OCI-LY7 (cell line): Measurements from ENCODE around the gene ATG4B. TPM values are rescaled to one million over a fixed set of nuclear protein-coding genes. Genes with fewer than 3 reads are reported as not detected.

Source experiments
- BruUV-seq: library from RNA; stranded (reverse); fragments of 400-500 nt; replicated peaks from 2 replicates; lab custom pipeline; 2021; lab: Mats Ljungman, UMichigan
- CTCF ChIA-PET: fragments of 300-600 bp; sonication (Branson Sonifier 250); formaldehyde crosslinking; loops from one replicate; lab custom pipeline; 2022; ENCODE audit warnings: antibody characterized with exemption; ENCODE audit not compliant: unreplicated experiment; lab: Charles Lee
- POLR2A ChIA-PET: fragments of 300-600 bp; sonication (Branson Sonifier 250); formaldehyde crosslinking; loops from one replicate; lab custom pipeline; 2022; ENCODE audit warnings: antibody characterized with exemption; lab: Charles Lee
- DNase-seq: peaks from one replicate; pipeline ENCODE4 v3.0.0-alpha.2; 2015; ENCODE audit warnings: low spot score
- H2AFZ ChIP-seq: fragments of 200-600 bp; sonication (generic), shearing (Covaris generic); 2 replicates; pipeline ENCODE4 v1.6.1; 2014; ENCODE audit warnings: mild to moderate bottlenecking, antibody characterized with exemption, low read length, moderate library complexity
- H3K27ac ChIP-seq: fragments of 200-600 bp; sonication (generic); 2 replicates; pipeline ENCODE4 v1.5.1; 2014; ENCODE audit warnings: mixed run types, low read depth, mild to moderate bottlenecking, moderate library complexity, low read length, inconsistent platforms; ENCODE audit not compliant: poor library complexity, severe bottlenecking
- H3K36me3 ChIP-seq: fragments of 200-600 bp; sonication (generic); 2 replicates; pipeline ENCODE4 v1.6.1; 2014; ENCODE audit warnings: mild to moderate bottlenecking, antibody characterized with exemption, low read length, moderate library complexity, mixed read lengths; ENCODE audit not compliant: insufficient read depth
- H3K4me1 ChIP-seq: fragments of 200-600 bp; sonication (generic); 2 replicates; pipeline ENCODE4 v1.5.1; 2014; ENCODE audit warnings: mild to moderate bottlenecking, low read length; ENCODE audit not compliant: insufficient read depth, poor library complexity, severe bottlenecking
- H3K4me2 ChIP-seq: fragments of 200-600 bp; sonication (generic); 2 replicates; pipeline ENCODE4 v1.6.1; 2014; ENCODE audit warnings: mild to moderate bottlenecking, low read length
- H3K4me3 ChIP-seq: fragments of 200-600 bp; sonication (generic); 2 replicates; pipeline ENCODE4 v1.5.1; 2014; ENCODE audit warnings: mild to moderate bottlenecking, low read depth, low read length; ENCODE audit not compliant: poor library complexity, severe bottlenecking
- H3K79me2 ChIP-seq: fragments of 200-600 bp; sonication (generic); 2 replicates; pipeline ENCODE4 v1.6.1; 2016; ENCODE audit warnings: low read depth, mild to moderate bottlenecking, low read length, moderate library complexity, mixed read lengths; ENCODE audit not compliant: insufficient read depth
- H3K9me2 ChIP-seq: fragments of 200-600 bp; sonication (generic); 2 replicates; pipeline ENCODE4 v1.6.1; 2016; ENCODE audit warnings: mild to moderate bottlenecking, low read length, mixed read lengths; ENCODE audit not compliant: insufficient read depth
- H3K9me3 ChIP-seq: fragments of 200-600 bp; sonication (generic); 2 replicates; pipeline ENCODE4 v1.6.1; 2014; ENCODE audit warnings: mild to moderate bottlenecking, mixed run types, low read length, mixed read lengths
- H4K20me1 ChIP-seq: fragments of 200-600 bp; sonication (generic); 2 replicates; pipeline ENCODE4 v1.6.1; 2014; ENCODE audit warnings: mild to moderate bottlenecking, antibody characterized with exemption, low read length, moderate library complexity, mixed read lengths; ENCODE audit not compliant: insufficient read depth
- CTCF ChIP-seq: fragments of 200-600 bp; sonication (generic); conservative IDR thresholded peaks from 2 replicates; pipeline ENCODE4 v1.5.1; 2014; ENCODE audit warnings: mild to moderate bottlenecking, antibody characterized with exemption, low read length, moderate library complexity, mixed read lengths
- EZH2phosphoT487 ChIP-seq: fragments of 200-600 bp; sonication (generic); IDR thresholded peaks from 2 replicates; pipeline ENCODE4 v1.6.1; 2018; ENCODE audit warnings: low read depth, borderline replicate concordance, mild to moderate bottlenecking, mixed run types, antibody characterized with exemption, low read length, moderate library complexity, mixed read lengths
- intact Hi-C: fragments of 100-400 bp; cut with micrococcal nuclease; formaldehyde crosslinking; loops from one replicate; pipeline ENCODE4 v1.10.0; 2022; ENCODE audit not compliant: unreplicated experiment
- total RNA-seq, 2 experiments: library from RNA; depleted of rRNA in 1 of 2; stranded (reverse); fragments of >200 nt in 1 of 2; shearing (Covaris generic) in 1 of 2; gene quantifications; 2 replicates each; pipeline ENCODE4 v1.2.3, GENCODE V29; 2014 to 2022

ATG4B gene
- total RNA-seq, 2 experiments from 2014 or later, result 72.4 to 133 TPM

GRCh38 chr2:241641631-241642030, 4.1 kb downstream of the ATG4B start:
- BruUV-seq, result no TSS peak

GRCh38 chr2:241645056-241645914, 7.8 kb downstream of the ATG4B start:
- Histone ChIP-seq H3K9me2 (no peaks in the 10 kb centered on the region), H2AFZ (no peak overlapping the region), H3K4me1 (peaks cover 7% of the 10 kb centered on the region), H3K36me3 (peaks cover 40% of the 10 kb centered on the region), H3K4me3 (no peak overlapping the region), H4K20me1 (peaks cover 12% of the 10 kb centered on the region; the same call in 1 of the 2 replicates), H3K79me2 (peaks cover 85% of the 10 kb centered on the region), H3K4me2 (no peak overlapping the region), H3K27ac (no peak overlapping the region), H3K9me3 (peaks cover 7% of the 10 kb centered on the region; the same call in 1 of the 2 replicates)
- ChIA-PET CTCF (no interaction called here), POLR2A (no interaction called here)
- no peak for DNase-seq
- intact Hi-C loops, result no loop called here
- TF ChIP-seq CTCF, result no peak
- TF ChIP-seq EZH2phosphoT487, result no peak
- BruUV-seq, result no TSS peak

More at GRCh38 chr2:241641631-241642030, 4.1 kb downstream of the ATG4B start:
- ChIA-PET POLR2A (no interaction called here), CTCF (no interaction called here)
- H3K9me3 ChIP-seq, result peaks cover 23% of the 10 kb centered on the region
- intact Hi-C loops, result no loop called here
- H3K79me2 ChIP-seq, result peaks cover 85% of the 10 kb centered on the region
- peaks cover 56% of the 10 kb centered on the region for H3K36me3 ChIP-seq
- H2AFZ ChIP-seq, result no peak overlapping the region
- no peaks in the 10 kb centered on the region for H3K9me2 ChIP-seq
- no peak for DNase-seq
- TF ChIP-seq CTCF, result no peak
- H3K4me1 ChIP-seq, result peaks cover 15% of the 10 kb centered on the region
- no peak overlapping the region for H3K4me3 ChIP-seq
- peaks cover 12% of the 10 kb centered on the region; the same call in 1 of the 2 replicates for H4K20me1 ChIP-seq
- H3K27ac ChIP-seq, result no peak overlapping the region
- no peak overlapping the region for H3K4me2 ChIP-seq
